GM18508 (cell line): ENCODE results near the gene BTBD2.
"Not testable (repeated sequence)": the region's sequence is repeated elsewhere in the genome, so short reads cannot be mapped to it uniquely, and the experiment has no call there.

Experiments used
- ATAC-seq: cut with Tn5 transposase; IDR thresholded peaks from one replicate; pipeline ENCODE4 v1.9.1; 2021; ENCODE audit warnings: moderate number of reproducible peaks; ENCODE audit not compliant: insufficient read depth, unreplicated experiment

The BTBD2 gene

GRCh38 chr19:2040647-2041432 lies 25.3 kb upstream of the BTBD2 start:
- no peak for ATAC-seq

DNA sequence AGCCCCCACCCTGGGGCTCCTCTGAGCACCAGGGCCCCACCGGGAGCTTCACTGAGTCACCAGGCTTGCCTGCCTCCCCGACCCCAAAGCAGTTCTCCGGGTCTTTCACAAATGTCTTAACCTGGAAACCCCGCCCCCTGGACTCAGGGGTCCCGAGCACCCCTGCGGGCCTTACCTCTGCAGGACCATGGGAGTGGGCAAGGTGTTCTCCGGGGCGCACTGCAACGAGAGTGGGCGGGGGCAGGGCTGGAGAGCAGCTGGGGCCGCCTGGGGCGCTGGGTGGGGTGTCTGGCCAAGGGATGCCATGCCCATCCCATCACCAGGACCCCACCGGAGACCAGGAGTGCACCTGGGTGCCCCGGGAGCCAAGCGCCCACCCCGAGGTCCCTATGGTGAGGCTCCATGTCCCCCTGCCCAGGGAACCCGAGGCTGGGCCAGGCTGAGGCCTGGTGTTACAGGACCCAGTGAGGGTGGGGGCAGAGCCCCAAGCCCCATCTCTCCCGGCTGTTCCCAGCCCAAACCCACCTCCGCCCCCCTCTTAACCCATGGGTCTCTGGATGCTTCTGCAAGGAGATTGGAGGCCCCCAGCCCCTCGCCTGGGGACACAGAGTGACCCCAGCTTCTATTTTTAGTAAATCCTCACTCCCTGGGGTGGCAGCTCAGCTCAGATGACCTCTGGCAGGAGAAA lies 24.6 kb upstream of the BTBD2 start:
- ATAC-seq: no peak

- ATAC-seq: no peak
Observed at GRCh38 chr19:2039089-2039958, 23.8 kb upstream of the BTBD2 start.

DNA sequence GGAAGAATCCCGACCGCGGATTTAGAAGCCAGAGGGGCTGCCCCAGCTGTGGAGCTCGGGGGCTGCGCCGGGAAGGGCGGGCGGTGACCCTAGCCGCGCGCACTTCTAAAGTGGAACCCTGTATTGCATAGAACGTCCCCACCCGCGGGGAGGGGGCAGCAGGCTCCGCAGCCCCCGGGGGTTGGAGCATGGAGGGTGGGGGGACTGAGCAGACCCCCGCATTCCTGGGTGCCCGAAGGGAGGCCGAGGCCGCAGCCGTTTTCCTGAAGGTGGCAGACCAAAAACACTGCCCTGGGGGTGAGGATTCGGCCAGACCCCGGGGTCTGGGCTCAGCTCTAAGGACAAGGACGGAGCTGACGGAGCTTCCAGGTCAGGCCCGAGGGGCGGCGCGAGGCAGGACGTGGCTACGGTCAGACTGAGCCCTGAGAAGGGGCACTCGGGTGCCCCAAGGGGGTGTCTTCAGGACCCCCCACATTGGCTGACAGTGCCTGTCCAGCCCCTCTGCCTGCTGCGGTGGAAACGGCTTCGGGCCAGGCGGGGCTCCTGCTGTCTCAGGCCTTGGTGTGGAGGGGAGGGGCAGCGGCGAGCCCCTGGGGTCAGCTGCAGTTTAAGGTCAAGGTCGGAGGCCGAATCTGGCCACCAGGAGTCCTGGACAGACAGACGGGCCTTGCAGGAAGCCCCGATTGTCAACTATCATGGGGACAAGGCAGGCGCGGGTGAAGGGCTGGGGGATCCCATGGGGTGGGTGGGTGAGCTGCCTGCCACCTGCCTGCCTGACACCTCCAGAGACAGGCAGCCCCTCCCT lies 23.0 kb upstream of the BTBD2 start:
- ATAC-seq: no peak

DNA sequence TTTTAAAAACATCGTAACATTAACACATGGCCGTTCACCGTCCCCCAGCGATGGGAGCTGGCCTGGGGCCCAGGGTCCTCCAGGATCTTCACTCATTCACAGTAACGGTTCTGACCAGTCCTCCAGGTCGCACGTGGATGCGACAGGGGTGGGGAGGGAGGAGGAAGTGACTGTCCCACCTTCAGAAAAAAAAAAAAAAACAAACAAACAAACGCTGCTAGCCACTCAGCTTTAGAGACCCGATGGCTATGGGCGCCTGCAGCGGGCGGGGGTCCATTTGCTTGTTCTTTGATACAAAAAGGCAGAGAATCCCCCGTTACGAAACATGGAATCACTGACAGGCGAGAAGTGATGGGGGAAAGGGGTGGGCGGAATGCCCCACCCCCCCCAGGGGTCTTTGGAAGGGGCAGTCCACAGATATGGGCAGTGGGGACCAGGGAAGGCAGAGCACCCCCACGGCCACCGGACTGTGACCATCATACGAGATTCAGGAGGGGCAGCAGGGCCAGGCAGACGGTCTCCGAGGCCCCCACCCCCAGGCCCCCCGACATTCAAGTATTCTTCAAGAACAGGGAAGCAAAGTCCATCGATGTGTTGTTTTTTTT lies 22.2 kb upstream of the BTBD2 start:
- no peak for ATAC-seq

- no peak for ATAC-seq
Observed at GRCh38 chr19:2036424-2036823, 20.9 kb upstream of the BTBD2 start.

DNA sequence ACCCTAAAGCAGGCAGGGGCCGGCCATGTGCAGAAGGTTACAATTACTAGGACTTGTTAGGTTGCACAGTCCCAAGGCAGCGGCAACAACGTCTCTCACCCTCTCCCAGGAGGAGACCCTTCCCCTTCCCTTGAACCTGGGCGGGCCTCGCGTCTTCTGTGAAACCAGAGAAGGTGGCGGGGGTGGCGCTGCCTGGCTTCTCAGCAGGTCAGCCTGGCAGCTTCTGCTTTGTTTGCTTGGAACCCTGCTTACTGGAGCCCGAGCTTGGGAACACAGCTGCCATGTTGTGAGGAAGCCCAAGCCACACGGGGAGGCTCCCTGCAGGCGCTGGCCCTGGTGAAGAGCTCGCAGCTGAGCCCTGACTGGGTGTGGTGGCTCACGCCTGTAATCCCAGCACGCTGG lies 20.1 kb upstream of the BTBD2 start:
- no peak for ATAC-seq

DNA sequence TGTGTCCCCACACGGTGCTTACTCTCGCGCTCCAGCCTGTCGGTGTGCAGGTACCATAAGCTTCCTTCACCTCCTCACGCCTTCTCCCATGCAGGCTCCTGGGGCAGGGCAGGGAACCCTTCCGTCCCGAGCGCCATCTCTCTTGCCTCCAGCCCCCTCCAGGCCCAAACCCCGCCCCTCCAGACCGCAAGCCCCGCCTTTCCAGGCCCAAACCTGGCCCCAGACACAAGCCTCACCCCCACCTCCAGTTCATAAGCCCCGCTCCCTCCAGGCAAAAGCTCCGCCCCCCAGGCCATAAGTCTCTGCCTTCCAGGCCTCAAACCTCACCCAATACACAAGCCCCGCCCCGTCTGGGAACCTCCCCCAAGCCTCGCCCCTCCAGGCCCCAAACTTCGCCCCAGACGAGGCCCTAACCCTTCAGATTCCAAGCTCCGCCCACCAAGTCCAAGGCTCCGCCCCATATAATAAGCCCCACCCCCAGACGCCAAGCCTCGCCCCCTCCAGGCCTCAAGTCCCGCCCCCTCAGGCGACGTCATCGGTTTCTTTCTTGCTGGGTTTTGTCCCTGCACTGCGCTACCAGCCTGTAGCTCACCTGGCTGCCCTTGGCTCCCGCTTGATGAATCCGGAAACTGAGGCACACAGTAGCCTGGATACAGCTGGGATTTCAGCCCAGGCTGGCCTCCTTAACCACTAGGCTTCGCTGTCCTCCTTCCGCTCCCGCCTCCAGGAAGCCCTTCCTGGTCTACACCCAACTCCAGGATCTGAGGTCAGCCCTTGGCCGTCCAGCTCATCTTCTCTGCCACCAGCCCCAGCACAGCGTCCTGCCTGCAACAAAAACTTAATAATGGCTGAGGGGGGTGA lies 19.4 kb upstream of the BTBD2 start:
- no peak for ATAC-seq

DNA sequence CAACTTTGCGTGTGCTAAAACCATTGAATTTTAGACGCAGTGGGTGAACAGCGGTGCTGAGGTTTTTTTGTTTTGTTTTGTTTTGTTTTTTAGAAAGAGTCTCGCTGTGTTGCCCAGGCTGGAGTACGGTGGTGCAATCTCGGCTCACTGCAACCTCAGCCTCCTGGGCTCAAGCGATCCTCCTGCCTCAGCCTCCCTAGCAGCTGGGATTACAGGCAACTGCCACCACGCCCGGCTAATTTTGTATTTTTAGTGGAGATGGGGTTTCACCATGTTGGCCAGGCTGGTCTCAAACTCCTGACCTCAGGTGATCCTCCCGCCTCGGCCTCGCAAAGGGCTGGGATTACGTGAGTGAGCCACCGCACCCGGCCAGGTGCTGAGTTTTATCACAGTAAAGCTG lies 18.7 kb upstream of the BTBD2 start:
- ATAC-seq: not testable (repeated sequence)

DNA sequence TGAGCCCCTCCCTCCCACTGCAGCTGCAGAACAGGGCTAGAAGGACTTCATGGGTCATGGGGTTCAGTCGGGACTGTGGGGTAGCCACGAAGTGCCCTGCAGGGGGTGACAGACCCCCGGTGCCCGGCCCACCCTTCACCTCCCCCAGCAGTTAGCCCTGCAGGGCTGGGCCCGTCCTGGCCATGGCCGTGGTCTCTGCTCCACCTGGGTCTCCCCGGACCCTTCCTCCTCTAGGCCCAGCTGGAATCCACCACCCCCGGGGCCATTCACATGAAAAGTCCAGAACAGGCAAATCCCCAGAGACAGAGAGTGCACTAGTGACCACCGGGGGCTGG lies 18.3 kb upstream of the BTBD2 start:
- ATAC-seq: no peak

DNA sequence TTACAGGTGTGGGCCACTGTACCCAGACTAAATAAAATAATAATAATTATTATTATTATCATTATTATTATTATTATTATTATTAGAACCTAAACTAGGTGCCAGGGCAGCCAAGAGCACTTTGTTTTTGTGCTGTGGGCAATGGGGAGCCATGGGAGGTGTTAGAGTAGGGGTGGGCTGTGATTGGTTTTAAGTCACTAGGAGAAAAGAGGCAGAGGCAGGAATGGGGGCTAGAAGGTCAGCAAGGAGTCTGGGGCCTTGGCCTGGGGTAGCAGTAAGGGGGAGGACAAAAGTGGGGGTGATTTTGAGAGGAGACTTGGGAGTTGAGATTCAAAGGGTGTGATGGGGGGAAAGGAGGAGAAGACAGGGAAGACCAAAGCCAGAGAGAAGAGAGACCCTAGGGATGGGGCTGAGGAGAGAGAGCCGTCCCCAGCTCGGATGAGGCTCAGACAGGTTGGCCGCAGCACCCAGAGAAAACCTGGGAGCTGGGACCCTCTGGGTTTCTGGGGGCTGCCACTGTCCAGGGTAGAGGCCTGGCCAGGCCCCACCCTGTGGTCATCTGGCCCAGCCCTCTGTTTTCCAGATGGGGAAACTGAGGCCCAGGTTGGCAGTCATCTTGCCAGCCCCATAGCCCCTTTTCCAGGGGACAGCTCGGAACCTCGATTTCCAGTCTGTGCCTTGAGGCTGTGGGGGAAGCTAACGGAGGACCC lies 17.8 kb upstream of the BTBD2 start:
- no peak for ATAC-seq

- ATAC-seq: no peak
Observed at GRCh38 chr19:2032296-2032941, 16.9 kb upstream of the BTBD2 start.

GRCh38 chr19:2027361-2027760 lies 11.8 kb upstream of the BTBD2 start:
- no peak for ATAC-seq

GRCh38 chr19:2026770-2027169 lies 11.3 kb upstream of the BTBD2 start:
- ATAC-seq: no peak

GRCh38 chr19:2022289-2022688 lies 6.8 kb upstream of the BTBD2 start:
- ATAC-seq: no peak

GRCh38 chr19:2021453-2022140 lies 6.1 kb upstream of the BTBD2 start:
- ATAC-seq: no peak

GRCh38 chr19:2018752-2019151 lies 3.2 kb upstream of the BTBD2 start:
- ATAC-seq: no peak
